ENCODE measurements around the gene LCN12. TPM values are rescaled to one million over a fixed set of nuclear protein-coding genes. Genes with fewer than 3 reads are reported as not detected.

The LCN12 gene
- total and polyA plus RNA-seq, 2 donors = 0.41 TPM; not detected in 1

- Histone ChIP-seq H3K27ac (ENCODE audit: low read depth) (no peak within 1 kb of the TSS), H3K4me1 (ENCODE audit: insufficient read depth) (no peaks in the 10 kb centered on the region), H3K36me3 (ENCODE audit: insufficient read depth) (no peaks in the 10 kb centered on the region), H3K4me3 (ENCODE audit: low read depth, low read length) (no peak within 1 kb of the TSS)
- no peak for DNase-seq (ENCODE audit: extremely low spot score)
- 82% methylated on average over 18 of the region's 18 CpGs for WGBS
Observed at GRCh38 chr9:136982232-136983051, 30.4 kb downstream of the LCN12 start, which contains the start of gene LCNL1. LCNL1 (plus strand) TSS chr9:136982993; CDS start chr9:136983587, 594 bp downstream.

- 87% methylated on average over 9 of the region's 9 CpGs for WGBS
- no peak for DNase-seq (ENCODE audit: extremely low spot score)
- Histone ChIP-seq H3K27ac (ENCODE audit: low read depth) (no peak overlapping the region), H3K36me3 (ENCODE audit: insufficient read depth) (no peaks in the 10 kb centered on the region), H3K4me1 (ENCODE audit: insufficient read depth) (no peaks in the 10 kb centered on the region), H3K4me3 (ENCODE audit: low read depth, low read length) (no peak overlapping the region)
Observed at GRCh38 chr9:136983167-136983566, 31.1 kb downstream of the LCN12 start.

GRCh38 chr9:136983656-136984314, 31.7 kb downstream of the LCN12 start:
- no peaks in the 10 kb centered on the region for H3K36me3 ChIP-seq (ENCODE audit: insufficient read depth)
- DNase-seq (ENCODE audit: extremely low spot score) = no peak
- H3K4me1 ChIP-seq (ENCODE audit: insufficient read depth) = no peaks in the 10 kb centered on the region
- no peak overlapping the region for H3K27ac ChIP-seq (ENCODE audit: low read depth)
- WGBS = 81% methylated on average over 11 of the region's 11 CpGs
- H3K4me3 ChIP-seq (ENCODE audit: low read depth, low read length) = no peak overlapping the region

GRCh38 chr9:136984464-136985026, 32.5 kb downstream of the LCN12 start:
- WGBS = 49% methylated on average over 29 of the region's 29 CpGs
- no peak for DNase-seq (ENCODE audit: extremely low spot score)
- Histone ChIP-seq H3K36me3 (ENCODE audit: insufficient read depth) (no peaks in the 10 kb centered on the region), H3K4me3 (ENCODE audit: low read depth, low read length) (no peak overlapping the region), H3K4me1 (ENCODE audit: insufficient read depth) (no peaks in the 10 kb centered on the region), H3K27ac (ENCODE audit: low read depth) (no peak overlapping the region)

- Histone ChIP-seq H3K36me3 (ENCODE audit: insufficient read depth) (no peaks in the 10 kb centered on the region), H3K4me1 (ENCODE audit: insufficient read depth) (no peaks in the 10 kb centered on the region), H3K27ac (ENCODE audit: low read depth) (no peak overlapping the region), H3K4me3 (ENCODE audit: low read depth, low read length) (no peak overlapping the region)
- no peak for DNase-seq (ENCODE audit: extremely low spot score)
- 10% methylated on average over 48 of the region's 48 CpGs for WGBS
Observed at GRCh38 chr9:136985027-136985602, 33.0 kb downstream of the LCN12 start.

GRCh38 chr9:136985853-136986252, 33.8 kb downstream of the LCN12 start:
- Histone ChIP-seq H3K4me3 (ENCODE audit: low read depth, low read length) (no peak overlapping the region), H3K36me3 (ENCODE audit: insufficient read depth) (no peaks in the 10 kb centered on the region), H3K4me1 (ENCODE audit: insufficient read depth) (no peaks in the 10 kb centered on the region), H3K27ac (ENCODE audit: low read depth) (no peak overlapping the region)
- no peak for DNase-seq (ENCODE audit: extremely low spot score)
- 16% methylated on average over 33 of the region's 33 CpGs for WGBS

- no peaks in the 10 kb centered on the region for H3K36me3 ChIP-seq (ENCODE audit: insufficient read depth)
- no peak overlapping the region for H3K4me3 ChIP-seq (ENCODE audit: low read depth, low read length)
- 93% methylated on average over 4 of the region's 4 CpGs for whole genome bisulfite sequencing
- no peak for DNase-seq (ENCODE audit: extremely low spot score)
- H3K4me1 ChIP-seq (ENCODE audit: insufficient read depth) = no peaks in the 10 kb centered on the region
- H3K27ac ChIP-seq (ENCODE audit: low read depth) = no peak overlapping the region
Observed at GRCh38 chr9:136988872-136989271, 36.8 kb downstream of the LCN12 start.

- no peak overlapping the region for H3K4me3 ChIP-seq (ENCODE audit: low read depth, low read length)
- WGBS = 80% methylated on average over 10 of the region's 10 CpGs
- H3K4me1 ChIP-seq (ENCODE audit: insufficient read depth) = no peaks in the 10 kb centered on the region
- no peaks in the 10 kb centered on the region for H3K36me3 ChIP-seq (ENCODE audit: insufficient read depth)
- H3K27ac ChIP-seq (ENCODE audit: low read depth) = no peak overlapping the region
- no peak for DNase-seq (ENCODE audit: extremely low spot score)
Observed at GRCh38 chr9:136990242-136990911, 38.3 kb downstream of the LCN12 start.

GRCh38 chr9:136991993-136992818, 40.1 kb downstream of the LCN12 start, which contains the start of gene PAXX:
PAXX (plus strand) TSS chr9:136992422; CDS start chr9:136992444, 22 bp downstream.
- Histone ChIP-seq H3K27ac (ENCODE audit: low read depth) (peak within 1 kb of the TSS; percentile 65), H3K4me3 (ENCODE audit: low read depth, low read length) (peak within 1 kb of the TSS; percentile 75), H3K4me1 (ENCODE audit: insufficient read depth) (no peaks in the 10 kb centered on the region), H3K36me3 (ENCODE audit: insufficient read depth) (no peaks in the 10 kb centered on the region)
- peak; percentile 68 for DNase-seq (ENCODE audit: extremely low spot score)
- WGBS = under 1% methylated on average over 92 of the region's 92 CpGs

- H3K27ac ChIP-seq (ENCODE audit: low read depth) = no peak overlapping the region
- H3K36me3 ChIP-seq (ENCODE audit: insufficient read depth) = no peaks in the 10 kb centered on the region
- no peaks in the 10 kb centered on the region for H3K4me1 ChIP-seq (ENCODE audit: insufficient read depth)
- no peak for DNase-seq (ENCODE audit: extremely low spot score)
- WGBS = 43% methylated on average over 18 of the region's 18 CpGs
- peak overlapping the region; percentile 75 for H3K4me3 ChIP-seq (ENCODE audit: low read depth, low read length)
Observed at GRCh38 chr9:136992819-136993369, 40.8 kb downstream of the LCN12 start.

GRCh38 chr9:136994180-136994887, 42.3 kb downstream of the LCN12 start:
- no peak overlapping the region for H3K4me3 ChIP-seq (ENCODE audit: low read depth, low read length)
- no peaks in the 10 kb centered on the region for H3K36me3 ChIP-seq (ENCODE audit: insufficient read depth)
- WGBS = 67% methylated on average over 54 of the region's 54 CpGs
- no peak overlapping the region for H3K27ac ChIP-seq (ENCODE audit: low read depth)
- DNase-seq (ENCODE audit: extremely low spot score) = no peak
- no peaks in the 10 kb centered on the region for H3K4me1 ChIP-seq (ENCODE audit: insufficient read depth)

- no peak for DNase-seq (ENCODE audit: extremely low spot score)
- WGBS = 35% methylated on average over 40 of the region's 40 CpGs
- Histone ChIP-seq H3K36me3 (ENCODE audit: insufficient read depth) (no peaks in the 10 kb centered on the region), H3K4me1 (ENCODE audit: insufficient read depth) (no peaks in the 10 kb centered on the region), H3K4me3 (ENCODE audit: low read depth, low read length) (no peak overlapping the region), H3K27ac (ENCODE audit: low read depth) (no peak overlapping the region)
Observed at GRCh38 chr9:136994888-136995230, 42.8 kb downstream of the LCN12 start.
